GM19351 (cell line): ENCODE measurements around the gene ULK1.
"Not testable (repeated sequence)": the region's sequence is repeated elsewhere in the genome, so short reads cannot be mapped to it uniquely, and the experiment has no call there.

Experiments
- ATAC-seq: cut with Tn5 transposase; IDR thresholded peaks from one replicate; pipeline ENCODE4 v1.9.1; 2021; ENCODE audit warnings: mild to moderate bottlenecking, moderate library complexity; ENCODE audit not compliant: unreplicated experiment

ULK1 gene

GRCh38 chr12:131861261-131862083 lies 33.0 kb upstream of the ULK1 start:
- ATAC-seq, result no peak

GRCh38 chr12:131862084-131862441 lies 32.4 kb upstream of the ULK1 start:
- ATAC-seq, result no peak

- no peak for ATAC-seq
Observed at GRCh38 chr12:131862600-131862993, 31.8 kb upstream of the ULK1 start.

GRCh38 chr12:131862994-131863710 lies 31.3 kb upstream of the ULK1 start:
- ATAC-seq, result no peak

GRCh38 chr12:131863711-131864396 lies 30.6 kb upstream of the ULK1 start:
- ATAC-seq, result no peak

GRCh38 chr12:131864469-131864868 lies 30.0 kb upstream of the ULK1 start:
- no peak for ATAC-seq

- no peak for ATAC-seq
Observed at GRCh38 chr12:131865180-131865875, 29.1 kb upstream of the ULK1 start.

GRCh38 chr12:131867471-131867870 lies 27.0 kb upstream of the ULK1 start:
- ATAC-seq, result no peak

- no peak for ATAC-seq
Observed at GRCh38 chr12:131867891-131868675, 26.3 kb upstream of the ULK1 start.

- ATAC-seq, result no peak
Observed at GRCh38 chr12:131869871-131870418, 24.5 kb upstream of the ULK1 start.

GRCh38 chr12:131871677-131872076 lies 22.7 kb upstream of the ULK1 start:
- no peak for ATAC-seq

GRCh38 chr12:131872154-131873051 lies 22.0 kb upstream of the ULK1 start:
- no peak for ATAC-seq

- ATAC-seq, result no peak
Observed at GRCh38 chr12:131873293-131873692, 21.1 kb upstream of the ULK1 start.

- not testable (repeated sequence) for ATAC-seq
Observed at GRCh38 chr12:131874972-131875371, 19.4 kb upstream of the ULK1 start.

- not testable (repeated sequence) for ATAC-seq
Observed at GRCh38 chr12:131877216-131877615, 17.2 kb upstream of the ULK1 start.

- not testable (repeated sequence) for ATAC-seq
Observed at GRCh38 chr12:131878436-131878835, 16.0 kb upstream of the ULK1 start.

- no peak for ATAC-seq
Observed at GRCh38 chr12:131882804-131883520, 11.5 kb upstream of the ULK1 start.

- no peak for ATAC-seq
Observed at GRCh38 chr12:131883521-131883900, 10.9 kb upstream of the ULK1 start.
